Eye (tissue), 1 donor: ENCODE results near the gene RALBP1.
A peak's percentile ranks its signal among the peaks of the same experiment; 100 is the strongest.
"Not testable (repeated sequence)": the region's sequence is repeated elsewhere in the genome, so short reads cannot be mapped to it uniquely, and the experiment has no call there.

Experiments
- DNase-seq: peaks from one replicate; pipeline ENCODE4 v3.0.0-alpha.2; 2015

Gene RALBP1

DNA sequence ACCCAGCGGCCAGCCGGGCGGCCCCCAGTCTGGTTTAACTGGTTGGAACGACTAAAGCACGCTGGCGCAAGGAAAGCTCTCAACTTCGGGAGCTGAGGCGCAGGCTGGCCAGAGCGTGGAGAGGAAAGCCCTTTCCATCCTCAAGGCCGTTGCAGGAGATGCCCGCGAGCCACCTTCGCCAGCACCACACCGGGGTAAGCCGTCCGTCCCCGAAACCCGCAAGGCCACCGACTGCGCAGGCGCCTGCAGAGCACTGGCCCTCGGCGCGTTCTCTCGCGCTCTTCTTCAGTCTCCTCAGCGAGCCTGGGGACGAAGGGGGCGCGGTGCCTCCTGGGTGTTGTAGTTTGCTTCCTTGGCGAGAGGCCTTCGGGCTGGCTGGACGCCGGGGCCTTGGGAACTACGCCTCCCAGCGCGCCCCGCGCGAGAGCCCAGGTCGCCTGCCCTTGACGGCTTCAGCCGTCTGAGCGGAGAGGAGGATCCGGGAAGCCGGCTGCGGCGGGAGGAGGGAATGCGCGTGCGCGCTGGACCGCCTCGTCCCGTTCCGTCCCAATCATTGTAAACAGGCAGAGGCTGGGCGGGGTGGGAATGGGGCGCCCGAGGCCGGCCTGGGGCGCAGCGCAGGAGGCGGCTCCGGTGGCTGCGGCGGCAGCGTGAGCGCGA is at the start of gene RALBP1:
RALBP1 (plus strand) TSS at position 531 of the 660 bp plus-strand sequence. CDS start 37,533 bp downstream, outside the sequence.
- DNase-seq: peak; percentile 100

- DNase-seq: no peak
These were observed 48.6 kb upstream of the RALBP1 start for GRCh38 chr18:9426753-9427152.

- no peak for DNase-seq
These were observed 47.0 kb upstream of the RALBP1 start for GRCh38 chr18:9428301-9428706.

DNA sequence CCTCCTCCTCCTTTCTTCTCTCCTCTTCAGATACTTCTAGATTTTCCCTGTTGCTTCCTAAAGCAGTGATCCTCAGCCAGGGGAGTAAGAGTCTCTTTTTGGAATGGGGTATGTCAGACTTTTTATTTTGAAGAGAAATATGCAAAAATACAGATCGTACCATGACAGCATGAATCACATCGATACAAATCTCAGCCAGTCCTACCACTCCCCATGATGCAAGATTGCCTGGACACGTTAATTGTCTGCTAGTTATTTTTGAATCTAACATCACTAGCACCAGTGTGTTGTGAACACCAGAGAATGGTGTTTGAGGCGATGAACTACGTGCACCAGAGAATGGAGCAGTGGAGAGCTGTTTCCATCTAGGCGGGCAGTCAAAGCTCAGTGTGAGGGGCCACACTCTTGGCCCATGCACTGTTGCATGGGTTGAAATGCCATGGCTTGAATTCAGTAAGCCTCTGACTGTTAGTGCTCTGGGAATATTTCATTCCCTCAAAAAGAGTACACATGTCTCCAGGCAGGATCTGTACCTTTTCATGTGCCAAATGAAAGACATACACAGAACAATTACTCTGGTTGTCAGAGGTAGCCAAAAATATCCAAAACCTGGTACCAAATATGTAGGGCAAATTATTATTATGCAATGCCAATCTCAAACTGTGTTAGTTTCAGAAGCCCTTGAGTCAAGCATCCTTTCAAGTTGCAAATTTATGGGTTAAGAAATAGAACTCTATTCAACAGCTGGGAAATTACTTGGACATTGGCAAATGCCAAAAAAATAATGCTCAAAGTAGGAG is 46.3 kb upstream of the RALBP1 start:
- DNase-seq: no peak

GRCh38 chr18:9429662-9429993 is 45.7 kb upstream of the RALBP1 start:
- no peak for DNase-seq

DNA sequence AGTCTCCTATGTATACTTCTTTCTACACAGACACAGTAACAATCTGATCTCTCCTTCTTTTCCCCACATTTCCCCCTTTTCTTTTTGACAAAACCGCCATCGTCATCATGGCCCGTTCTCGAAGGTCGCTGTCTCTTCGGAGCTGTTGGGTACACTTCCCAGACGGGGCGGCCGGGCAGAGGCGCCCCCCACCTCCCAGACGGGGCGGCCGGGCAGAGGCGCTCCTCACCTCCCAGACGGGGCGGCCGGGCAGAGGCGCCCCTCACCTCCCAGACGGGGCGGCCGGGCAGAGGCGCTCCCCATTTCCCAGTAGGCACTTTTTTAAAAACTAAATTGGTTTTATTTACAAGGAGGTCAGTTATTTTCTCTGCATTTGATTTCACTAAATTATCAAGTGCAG is 45.0 kb upstream of the RALBP1 start:
- not testable (repeated sequence) for DNase-seq

GRCh38 chr18:9431296-9431695 is 44.0 kb upstream of the RALBP1 start:
- DNase-seq: no peak

DNA sequence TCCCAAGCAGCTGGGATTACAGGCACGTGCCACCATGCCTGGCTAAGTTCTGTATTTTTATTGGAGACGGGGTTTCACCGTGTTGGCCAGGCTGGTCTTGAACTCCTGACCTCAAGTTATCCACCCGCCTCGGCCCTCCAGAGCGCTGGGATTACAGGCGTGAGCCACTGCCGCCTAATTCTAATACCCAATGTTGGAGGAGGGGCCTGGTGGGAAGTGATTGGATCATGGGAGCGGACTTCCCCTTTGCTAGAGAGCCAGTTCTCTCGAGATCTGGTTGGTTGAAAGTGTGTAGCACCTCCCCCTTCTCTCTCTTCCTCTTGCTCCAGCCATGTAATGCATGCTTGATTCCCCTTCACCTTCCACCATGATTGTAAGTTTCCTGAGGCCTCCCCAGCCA is 42.2 kb upstream of the RALBP1 start:
- not testable (repeated sequence) for DNase-seq

DNA sequence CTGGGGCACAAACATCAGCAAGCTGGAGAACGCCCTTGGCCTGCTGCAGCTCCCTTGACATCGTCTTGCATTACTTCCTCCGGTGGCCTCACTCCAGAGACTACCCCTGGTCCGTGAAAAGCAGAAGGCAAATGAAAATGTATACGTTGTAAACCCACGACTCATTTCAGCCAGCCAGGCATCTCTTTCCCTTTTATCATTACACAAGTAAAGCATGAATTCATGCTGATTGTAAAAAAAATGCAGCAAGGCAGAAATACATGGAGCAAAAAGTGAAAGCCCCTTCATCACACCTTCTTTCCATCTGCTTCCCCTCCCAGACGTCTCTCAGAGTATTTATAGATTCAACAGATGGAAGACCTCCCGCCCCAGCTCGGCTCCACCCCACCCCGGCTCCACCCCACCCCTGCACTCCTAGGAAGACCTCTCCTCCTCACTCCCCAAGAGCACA is 41.6 kb upstream of the RALBP1 start:
- no peak for DNase-seq

GRCh38 chr18:9434122-9434701 is 41.1 kb upstream of the RALBP1 start:
- peak; percentile 75 for DNase-seq

DNA sequence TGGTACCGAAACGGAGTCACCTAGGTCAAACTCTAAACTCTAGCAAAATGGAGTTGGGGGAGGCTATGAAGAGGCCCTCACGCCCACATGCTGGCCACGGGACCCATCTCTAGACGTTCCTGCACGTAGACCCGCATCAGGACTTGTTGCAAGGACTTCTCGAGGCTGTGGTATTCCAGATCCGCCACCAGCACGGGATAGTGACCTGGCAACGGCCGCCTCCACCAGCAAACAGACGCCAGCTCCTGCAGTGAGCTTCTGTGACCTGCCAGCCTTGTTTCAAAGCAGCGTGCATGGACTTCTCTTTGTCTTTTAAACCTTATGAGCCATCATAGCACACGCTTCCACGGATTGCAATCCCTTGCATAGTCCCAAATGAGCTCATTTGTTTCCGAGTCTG is 40.3 kb upstream of the RALBP1 start:
- no peak for DNase-seq

- no peak for DNase-seq
These were observed 38.9 kb upstream of the RALBP1 start for GRCh38 chr18:9436206-9436929.

- peak; percentile 60 for DNase-seq
These were observed 38.3 kb upstream of the RALBP1 start for GRCh38 chr18:9437021-9437437.

DNA sequence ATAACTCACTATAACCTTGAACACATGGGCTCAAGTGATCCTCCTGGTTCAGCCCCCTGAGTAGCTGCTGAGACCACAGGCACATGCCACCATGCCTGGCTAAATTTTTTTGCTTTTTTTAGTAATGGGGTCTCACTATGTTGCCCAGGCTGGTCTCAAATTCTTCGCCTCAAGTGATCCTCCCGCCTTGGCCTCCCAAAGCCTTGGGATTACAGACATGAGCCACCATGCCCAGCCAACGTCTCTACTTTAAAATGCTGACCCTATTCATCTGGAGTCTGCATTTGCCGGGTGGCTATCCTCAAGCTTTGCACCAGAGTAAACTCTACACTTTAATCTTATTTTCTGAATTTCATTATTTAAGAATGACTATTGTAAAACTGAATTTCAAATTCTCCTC is 37.6 kb upstream of the RALBP1 start:
- no peak for DNase-seq

DNA sequence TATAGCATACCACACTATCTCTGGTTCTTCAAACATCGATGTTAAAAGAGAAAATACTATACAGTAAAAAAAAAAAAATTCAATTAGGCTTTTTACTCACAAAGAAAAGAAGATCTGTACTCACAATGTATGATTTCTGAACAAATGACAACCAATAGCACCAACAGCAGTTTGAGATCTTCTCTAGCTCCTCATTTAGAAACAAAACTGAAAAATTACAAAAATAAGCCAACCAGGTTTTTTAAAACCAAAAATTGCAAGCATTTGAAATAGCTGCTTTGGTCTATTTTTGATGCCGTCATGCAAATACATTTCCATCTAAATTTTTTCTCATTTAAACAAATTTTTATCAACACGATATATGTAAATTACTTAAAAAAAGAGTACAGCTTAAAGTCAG is 34.3 kb upstream of the RALBP1 start:
- DNase-seq: no peak

GRCh38 chr18:9444549-9444948 is 30.8 kb upstream of the RALBP1 start:
- no peak for DNase-seq

GRCh38 chr18:9446839-9447238 is 28.5 kb upstream of the RALBP1 start:
- no peak for DNase-seq

GRCh38 chr18:9447334-9447733 is 28.0 kb upstream of the RALBP1 start:
- DNase-seq: no peak

DNA sequence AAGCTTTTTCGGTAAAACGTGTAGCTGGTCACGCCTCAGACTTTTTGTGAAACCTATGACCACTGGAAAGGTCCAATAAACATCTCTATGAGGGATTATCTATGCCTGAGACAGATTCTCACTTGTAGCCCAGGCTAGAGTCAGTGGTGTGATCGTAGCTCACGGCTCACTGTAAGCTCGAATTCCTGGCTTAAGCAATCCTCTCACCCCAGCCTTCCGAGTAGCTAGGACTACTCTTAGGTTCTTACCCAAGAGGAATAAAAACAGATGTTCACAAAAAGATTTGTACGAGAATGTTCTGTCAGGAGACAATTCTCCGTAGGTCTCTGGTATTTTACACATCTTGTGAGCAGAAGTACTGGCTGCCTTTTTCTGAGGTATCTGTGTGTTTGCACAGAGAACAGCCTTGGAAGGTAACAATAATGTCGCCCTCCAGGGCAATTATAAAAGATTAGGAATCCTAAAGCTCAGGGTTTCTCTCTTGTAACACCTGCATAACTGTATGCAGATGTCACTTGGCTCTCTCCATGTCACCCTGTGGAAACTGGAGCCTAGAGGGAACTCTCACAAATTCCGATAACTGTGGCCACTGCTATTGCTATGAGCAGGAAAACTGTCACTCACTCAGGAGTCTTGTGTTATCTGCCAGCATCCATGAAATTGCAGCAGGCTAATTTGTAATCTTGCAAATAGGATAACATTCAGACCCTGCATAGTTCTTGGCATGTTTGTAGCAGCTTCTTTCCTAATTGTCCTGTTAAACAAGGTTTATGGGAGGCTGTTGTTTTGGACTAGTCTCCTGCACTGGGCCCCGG is 25.5 kb upstream of the RALBP1 start:
- no peak for DNase-seq

GRCh38 chr18:9450920-9451319 is 24.4 kb upstream of the RALBP1 start:
- DNase-seq: not testable (repeated sequence)

- DNase-seq: no peak
These were observed 22.0 kb upstream of the RALBP1 start for GRCh38 chr18:9453283-9453682.

DNA sequence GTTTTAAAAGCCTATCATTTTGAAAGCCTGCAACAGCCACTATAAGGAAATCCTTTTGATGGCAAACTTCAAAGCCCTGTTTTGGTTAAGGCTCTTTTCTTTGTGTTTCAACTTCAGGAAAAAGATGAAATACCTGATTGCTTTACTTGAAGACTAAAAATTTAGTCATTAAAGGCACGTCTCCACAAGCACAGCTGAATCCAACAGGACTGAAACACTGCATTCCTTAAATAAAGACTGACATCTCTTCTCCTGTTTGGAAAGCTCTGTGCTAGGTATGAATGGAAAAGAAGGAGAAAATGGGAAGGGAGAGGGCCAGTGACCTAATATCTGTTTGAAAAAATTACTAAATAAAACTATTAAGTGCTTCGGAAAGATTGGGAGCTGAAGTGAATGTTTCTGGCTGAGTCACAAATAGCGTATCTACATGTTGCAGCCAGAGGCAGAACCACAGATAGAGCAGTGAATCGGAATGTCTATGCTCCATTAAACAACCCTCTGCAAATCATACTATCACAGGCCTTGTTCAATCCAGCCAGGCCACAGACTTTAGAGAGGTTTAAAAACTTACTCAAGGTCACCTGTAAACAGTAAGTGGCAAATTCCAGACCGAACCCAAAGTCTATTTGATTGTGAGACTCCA is 21.1 kb upstream of the RALBP1 start:
- DNase-seq: no peak
